Measurements from ENCODE around the gene PKP4.

PKP4 gene

DNA sequence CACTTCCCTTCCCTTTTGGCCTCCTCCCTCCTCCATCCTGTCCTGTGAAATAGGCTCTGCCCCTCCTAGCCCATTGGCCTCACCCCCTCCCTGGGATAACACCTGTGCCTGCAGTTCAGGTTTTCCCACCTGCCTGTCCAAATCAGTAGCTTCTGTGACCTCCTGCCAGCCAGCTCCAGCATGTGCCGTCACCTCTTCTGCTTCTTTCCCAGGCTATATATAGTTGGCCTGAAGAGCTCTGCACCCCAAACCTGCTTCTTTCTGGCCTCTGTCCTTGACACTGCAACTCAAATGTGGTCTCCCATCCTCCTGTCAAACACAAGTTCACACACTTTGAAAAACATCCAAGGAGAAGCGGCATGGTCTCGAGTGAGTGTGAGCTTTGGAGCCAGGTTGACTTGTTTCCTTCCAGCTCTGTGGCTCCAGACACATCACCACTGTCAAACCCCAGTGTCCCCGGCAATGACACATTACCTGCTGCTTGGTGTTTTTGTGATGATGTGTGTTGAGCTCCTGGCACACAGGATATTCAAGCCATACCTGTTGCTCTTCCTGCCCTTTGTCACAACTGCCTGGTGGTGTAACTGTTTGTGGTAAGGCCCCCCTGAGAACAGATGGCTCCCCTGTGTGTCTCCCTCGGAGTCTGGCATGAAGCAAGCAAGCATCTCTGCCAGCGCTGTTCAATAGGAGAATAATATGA lies 194.8 kb downstream of the PKP4 start:
- DNase-seq (ENCODE audit: low read depth): no peak

DNA sequence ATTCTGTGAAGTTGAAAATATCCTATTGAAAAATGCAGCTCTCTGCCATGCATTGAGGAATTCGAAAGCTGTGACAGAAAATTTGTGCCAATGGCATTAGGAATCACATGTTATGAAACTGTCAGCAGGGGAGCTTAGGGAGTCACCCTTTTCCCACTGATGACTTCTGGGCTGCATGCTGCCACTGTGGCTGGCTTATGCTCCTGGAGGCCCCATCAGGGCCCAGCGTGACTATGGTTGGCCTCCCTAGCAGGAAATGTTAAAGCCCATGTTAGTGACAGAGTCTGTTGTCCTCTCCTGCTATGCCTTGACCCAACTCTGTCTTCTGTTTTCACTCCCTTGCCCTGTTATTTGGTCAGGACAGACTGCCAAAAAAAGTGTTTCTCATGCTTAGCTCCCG lies 198.9 kb downstream of the PKP4 start:
- no peak for DNase-seq (ENCODE audit: low read depth)

DNA sequence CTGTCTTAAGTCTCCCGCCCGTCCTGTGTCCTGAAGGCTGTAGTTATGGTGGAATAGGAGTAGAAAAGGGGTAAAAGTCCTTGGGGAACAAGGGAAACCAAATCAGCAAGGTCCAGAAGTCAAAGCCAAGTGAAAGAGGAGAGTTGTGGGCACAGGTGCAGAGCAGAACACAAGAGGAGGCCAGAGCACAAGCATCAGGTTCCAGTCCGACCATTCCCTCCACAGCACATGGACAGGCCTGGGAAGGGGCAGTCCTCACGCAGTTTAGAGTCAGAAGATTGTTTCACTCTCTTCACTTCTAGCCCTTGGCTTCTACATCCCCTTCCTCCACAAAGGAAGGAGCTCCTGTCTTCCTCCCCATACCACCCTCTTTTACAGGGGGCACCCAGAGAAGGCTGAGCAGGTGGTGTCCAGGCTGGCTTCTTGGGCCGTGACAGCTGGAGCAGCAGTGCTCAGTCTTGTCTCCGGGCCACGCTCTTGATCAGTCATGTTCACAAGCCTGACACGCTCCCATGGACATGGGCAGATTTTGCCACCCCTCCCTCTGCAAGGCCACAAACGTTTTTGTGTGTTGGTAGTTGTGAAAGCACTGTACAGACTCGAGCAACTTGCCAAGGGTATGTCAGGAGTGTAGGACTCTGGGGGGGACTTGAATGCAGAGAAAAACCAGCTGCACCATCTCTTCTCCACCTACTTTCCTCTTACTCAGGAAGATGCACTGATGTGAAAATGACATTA lies 199.9 kb downstream of the PKP4 start:
- DNase-seq (ENCODE audit: low read depth): no peak

DNA sequence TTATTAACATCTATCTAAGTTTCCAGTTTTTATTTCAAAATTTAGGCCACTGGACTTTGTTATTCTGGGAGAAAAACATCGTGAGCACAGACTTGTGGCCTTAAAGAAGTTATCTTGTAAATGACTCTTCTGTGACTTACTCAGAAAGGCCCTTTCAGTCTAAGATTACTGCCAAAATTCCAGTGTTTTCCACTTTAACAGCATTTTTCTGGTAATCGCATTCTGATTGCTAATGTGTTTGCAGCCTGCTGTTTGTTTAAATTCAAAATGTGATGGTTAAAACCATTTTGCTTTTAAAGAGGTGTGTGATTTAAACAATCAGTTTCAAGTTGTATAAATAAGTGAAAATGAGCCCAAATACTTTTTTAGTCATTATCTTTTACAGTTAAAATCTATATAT lies 201.6 kb downstream of the PKP4 start:
- DNase-seq (ENCODE audit: low read depth): no peak

DNA sequence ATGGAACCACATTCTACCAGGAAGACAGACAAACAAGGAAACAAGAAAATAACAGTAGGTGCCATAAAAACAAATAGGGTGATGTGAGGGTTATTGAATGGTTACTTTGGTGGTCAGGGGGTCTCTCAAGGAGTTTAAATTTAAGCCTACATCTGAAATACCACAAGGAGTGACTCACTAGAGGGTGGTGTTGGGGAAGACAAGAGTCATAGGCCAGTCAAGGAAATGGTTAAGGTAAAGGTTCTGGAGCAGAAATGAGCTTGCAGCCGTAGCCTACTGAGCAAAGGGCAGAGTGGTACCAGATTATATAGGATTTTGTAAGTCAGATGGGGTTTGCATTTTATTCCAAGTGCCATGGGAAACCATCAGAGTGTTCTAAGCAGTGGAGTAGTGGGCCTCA lies 202.7 kb downstream of the PKP4 start:
- no peak for DNase-seq (ENCODE audit: low read depth)

DNA sequence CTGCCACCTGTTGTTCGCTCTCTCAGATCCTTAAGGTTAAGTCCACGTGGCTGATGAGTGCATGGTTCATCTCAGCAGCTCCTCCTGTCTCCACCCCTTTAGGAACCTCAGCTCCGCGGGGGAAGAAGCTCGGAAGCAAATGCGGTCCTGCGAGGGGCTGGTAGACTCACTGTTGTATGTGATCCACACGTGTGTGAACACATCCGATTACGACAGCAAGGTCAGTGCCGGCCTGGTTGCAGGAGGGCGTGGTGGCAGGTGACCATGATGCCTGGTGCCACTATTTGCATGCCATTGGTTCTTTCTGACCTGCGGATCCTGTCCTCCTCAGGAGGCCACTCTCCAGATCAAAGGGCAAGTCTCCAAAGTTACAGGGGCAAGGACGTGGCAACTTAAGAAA lies 204.5 kb downstream of the PKP4 start:
- no peak for DNase-seq (ENCODE audit: low read depth)

DNA sequence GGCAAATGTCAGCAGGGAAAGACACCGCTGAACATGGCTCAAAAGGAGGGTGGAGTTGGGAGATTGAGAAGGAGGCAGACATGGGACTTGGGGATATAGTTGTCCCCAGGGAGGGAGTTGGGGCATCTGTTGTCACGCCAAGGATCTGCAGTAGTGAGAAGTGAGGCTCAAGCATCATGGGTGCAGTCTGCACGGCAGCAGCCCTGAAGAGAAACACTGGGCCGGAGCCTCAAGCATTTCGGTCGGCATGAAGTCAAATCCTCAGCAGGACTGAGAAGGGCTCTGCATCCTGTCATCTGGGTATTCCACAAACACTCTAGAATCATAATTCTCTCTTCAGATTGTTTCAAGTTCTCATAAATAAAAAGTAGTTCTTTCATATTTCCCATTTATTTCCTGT lies 205.7 kb downstream of the PKP4 start:
- no peak for DNase-seq (ENCODE audit: low read depth)

DNA sequence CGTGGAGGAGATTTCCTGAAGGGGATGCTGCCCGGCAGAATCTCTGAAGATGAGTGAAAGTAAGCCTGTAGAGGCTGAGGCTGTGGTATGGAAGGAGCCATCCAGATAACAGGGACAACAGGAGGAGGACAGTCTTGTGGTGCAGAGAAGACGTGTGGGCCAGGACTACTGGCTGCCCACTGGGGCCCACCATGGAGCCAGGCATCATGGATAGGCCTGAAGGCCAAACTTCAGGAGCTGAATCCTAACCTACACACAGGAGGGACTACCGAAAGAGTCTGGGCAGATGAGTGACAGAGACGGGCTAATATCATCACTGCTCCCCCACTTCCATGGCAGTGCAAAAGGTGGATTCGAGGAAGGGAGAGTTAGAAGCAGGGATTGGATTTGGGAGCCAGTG lies 207.0 kb downstream of the PKP4 start:
- DNase-seq (ENCODE audit: low read depth): no peak

DNA sequence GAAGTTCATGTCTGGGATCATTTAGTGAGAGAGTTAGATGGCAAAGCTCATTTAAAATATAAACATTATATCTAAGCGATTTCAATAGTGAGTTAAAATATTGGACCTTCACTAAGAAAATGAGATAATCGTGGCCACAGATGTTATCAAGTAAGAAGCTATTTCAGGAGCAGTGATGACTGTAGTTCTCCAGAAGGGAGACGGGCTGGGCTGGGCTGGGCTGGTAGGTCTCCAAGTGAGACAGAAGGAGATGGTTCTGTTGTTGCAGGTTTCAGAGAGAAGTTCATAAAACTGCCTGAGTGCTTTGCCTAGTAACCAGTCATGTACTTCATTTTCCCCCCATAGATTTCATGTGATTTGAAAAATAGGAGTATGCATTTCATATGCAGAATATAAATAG lies 208.2 kb downstream of the PKP4 start:
- no peak for DNase-seq (ENCODE audit: low read depth)

DNA sequence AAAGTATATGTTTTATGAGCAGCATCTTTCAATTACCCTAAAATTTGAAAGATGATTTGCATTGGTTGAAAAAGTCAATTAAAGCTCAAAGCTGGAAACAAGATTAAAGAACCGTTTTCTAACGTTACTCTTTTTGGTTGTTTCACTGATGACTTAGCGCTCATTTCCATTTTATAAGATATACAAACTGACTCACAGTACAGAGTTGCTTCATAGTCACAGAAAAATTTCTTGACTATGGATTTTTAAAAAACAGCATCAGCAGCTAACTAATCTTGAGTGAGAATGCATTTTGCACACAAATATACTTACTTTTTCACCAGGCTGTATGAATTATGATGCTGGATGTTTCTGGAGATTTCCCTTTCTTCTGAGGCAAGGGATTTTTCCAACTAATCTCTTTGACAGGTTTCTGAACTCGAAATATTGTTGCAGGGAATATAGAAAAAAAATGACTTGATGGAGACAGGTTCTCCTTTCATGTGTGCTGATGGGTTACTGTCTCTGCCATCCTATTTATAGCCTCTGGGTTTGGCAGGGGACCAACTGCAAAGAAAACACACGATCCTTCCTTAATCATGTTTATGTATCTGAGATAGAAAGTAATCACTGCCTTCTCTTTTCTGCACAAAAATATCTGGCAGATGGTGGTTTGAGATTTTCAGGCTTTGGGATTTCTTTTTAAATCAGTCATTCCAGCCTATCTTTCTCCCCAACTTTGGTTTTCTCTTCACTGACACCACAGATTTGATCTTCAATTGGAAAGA lies 209.0 kb downstream of the PKP4 start:
- DNase-seq (ENCODE audit: low read depth): no peak

DNA sequence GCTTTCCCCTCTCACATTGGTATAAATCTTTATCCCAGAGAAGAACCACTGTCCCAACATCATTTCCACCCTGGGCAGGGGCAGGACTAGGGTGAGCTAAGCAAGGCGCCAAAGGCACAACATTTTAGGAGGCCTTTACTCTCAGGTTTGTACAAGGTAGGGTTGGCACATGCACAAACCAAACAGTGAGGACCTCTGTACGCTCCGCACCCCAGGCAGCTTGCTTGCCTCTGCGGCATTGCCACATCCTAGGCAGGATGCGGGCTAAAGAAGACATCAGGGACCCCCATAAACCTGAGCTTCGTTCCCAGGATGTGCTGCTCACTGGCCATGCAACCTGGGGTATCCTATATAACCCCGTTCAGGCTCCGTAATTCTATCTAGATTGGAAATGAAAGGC lies 210.2 kb downstream of the PKP4 start:
- no peak for DNase-seq (ENCODE audit: low read depth)

DNA sequence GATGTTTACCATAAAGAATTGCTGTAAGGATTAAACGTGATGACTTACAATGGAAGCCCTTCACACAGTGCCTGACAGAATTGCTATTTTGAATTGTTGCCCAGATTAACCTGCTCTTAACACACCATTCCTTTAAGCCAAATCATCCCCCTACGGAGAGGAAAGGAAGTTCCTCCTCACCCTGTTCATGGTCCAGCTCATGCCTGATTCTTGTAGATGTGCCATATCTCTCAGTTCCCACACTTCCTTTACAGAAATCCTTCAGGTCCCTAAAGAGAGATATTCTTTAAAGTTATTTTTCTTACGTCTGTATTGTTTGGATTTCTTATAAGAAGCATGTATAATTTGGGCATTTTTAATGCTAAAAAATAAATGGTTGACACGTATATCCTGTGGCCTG lies 210.8 kb downstream of the PKP4 start:
- no peak for DNase-seq (ENCODE audit: low read depth)

DNA sequence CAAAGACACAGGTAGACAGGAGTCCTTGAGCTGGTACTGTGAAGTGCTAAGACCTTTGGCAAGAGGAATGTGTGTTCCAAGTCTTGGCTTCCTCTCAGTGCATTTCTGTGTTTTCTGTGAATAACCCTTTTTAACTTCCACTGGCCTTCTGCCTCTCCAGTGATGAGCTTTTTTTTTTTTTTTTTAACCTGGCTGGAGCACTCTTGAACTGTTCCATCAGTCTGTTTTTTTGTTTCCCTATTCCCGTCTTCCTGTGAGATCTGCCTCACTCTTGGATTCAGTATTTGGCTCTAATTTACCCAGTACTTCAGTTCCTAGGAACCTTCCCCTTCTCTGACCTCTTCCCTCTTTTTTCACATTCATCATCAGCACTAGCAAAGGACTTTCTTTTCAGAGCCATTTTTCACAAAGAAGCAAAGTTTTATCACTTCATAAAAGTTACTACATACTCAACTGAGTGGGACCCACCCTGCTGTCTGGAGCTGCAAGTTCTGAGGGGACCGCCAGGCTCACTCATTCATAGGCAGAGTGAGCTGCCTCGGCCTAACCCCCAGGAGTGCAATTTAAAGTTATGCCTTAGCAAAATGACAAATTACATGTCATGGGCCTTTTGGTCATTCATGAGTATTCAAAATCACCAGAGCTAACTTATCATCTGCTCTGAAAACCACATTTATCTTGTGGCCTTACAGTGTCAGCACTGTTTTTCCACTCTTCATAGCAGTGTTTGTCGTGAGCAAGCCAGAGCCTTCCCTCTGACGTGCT lies 211.4 kb downstream of the PKP4 start:
- DNase-seq (ENCODE audit: low read depth): no peak

DNA sequence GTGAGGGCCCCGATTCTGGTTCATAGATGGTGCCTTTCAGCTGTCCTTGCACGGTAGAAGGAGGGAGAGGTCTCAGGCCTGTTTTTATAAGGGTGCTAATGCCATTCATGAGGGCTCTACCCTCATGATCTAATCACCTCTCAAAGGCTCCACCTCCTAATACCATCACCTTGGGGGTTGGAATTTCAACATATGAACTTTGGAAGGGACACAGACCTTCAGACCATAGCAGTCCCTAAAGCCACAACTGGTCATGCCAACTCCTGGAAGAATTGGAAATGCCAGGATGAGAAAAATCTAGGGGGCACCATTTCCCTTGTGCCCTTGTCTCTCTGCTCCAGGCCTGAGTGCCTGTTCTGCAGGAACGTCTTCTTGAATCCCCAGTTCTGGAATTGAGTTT lies 213.5 kb downstream of the PKP4 start:
- DNase-seq (ENCODE audit: low read depth): no peak

DNA sequence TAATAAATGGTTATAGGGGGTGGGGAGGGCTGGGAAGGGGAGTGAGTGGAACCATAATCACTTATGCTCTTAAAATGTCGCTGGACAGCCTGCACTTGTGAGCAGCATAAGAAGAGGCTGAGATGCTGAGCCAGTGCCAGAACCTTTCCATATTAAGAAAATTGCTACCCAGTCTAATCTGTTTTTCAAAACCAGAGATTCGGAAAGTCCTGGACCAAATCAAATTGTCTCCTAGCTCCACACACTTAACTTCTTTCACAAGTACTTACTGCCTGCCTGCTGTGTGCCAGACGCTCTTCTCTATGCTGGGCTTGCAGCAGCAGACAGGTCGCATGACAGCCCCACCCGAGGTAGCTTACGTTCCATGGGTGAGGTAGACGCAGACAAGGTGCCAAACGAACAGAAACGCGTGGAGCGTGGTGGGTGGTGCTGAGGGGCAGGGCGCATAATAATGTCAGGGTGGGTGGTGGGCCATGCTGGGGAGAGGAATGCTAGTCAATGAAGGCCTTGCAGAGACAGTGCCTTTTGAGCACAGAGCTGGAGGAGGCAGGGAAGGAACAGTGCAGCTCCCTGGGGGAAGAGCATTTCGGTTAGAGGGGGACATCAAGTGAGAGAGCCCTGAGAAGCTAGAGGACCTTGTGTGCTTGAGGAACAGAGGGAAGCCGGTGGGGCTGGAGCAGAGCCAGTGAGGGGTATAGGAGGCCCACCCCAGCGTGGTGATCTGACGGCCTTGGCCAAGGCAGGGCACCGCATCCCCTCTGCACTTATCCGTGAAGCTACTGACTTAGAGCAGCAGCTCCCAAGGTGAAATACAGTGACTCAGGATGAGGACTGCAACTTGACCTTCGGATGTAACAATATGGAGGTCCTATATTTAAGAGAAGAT lies 214.9 kb downstream of the PKP4 start:
- DNase-seq (ENCODE audit: low read depth): no peak

DNA sequence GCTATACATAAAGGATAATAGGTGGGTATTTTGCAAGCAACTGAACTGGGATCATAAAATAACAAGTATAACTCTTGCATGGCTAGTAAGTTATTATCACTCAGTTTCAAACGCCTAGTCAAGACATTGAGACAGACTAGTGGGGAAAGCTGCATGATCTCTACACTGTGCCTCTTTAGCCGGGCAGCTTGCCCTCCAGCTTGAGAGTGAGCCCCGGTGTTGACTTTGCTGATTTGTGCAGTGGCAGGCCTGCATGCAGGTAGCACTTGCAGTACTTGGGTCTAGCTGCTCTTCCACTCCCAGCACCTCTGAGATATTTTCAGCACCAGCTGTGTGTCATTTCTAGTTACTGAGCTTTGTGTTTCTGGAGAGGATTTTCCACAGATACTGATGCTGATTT lies 219.5 kb downstream of the PKP4 start:
- DNase-seq (ENCODE audit: low read depth): no peak

DNA sequence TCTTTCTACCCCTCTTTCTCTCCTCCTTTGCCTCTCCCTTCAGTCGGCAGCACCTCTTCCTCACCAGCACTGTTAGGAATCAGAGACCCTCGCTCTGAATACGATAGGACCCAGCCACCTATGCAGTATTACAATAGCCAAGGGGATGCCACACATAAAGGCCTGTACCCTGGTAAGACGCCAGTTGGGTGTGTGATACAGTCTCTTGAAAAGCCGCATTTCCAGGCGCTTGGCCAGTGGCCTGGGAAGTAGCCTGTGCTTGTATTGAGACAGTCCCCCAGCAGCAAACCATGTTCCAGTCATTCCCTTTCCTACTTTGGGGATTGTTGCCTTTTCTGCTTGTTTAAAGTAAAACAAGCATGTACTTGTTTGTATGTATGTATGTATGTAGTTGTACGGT lies 219.9 kb downstream of the PKP4 start:
- DNase-seq (ENCODE audit: low read depth): no peak

DNA sequence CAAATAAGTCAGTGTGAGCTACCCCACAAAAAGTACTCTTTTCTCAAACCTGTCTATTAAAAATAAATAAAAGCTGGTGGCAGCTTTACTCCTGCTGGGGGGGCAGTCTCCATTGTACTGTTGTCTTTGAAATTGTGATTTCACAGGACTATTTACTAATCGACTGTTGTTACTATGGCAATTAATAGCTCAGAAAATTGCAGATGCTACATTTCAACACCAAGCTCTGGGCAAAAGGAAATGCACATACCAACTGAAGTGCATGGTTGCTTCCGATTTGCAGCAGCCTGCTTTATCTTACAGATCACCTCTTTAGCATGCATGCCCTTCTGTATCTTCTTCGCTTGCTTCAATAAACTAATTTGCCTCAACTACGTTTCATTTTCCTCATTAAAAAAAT lies 220.8 kb downstream of the PKP4 start:
- DNase-seq (ENCODE audit: low read depth): no peak

DNA sequence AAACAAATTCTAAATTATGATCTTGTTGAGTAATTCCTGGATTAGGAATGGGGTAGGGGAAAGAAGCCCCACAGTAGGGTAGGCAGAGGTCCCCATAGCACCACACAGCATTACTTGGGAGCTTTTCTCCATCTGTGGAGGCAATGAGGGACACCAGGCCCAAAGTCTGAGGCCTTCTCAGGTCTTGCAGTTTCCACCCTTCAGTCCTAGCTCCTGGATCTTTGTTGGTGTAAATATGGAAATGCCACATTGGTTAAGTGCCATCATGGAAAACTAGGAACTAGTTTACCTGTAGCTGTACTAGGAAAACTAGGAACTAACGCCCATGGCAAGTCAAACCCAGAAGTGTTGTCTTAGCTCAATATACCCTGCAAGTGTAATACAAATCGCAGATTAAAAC lies 225.1 kb downstream of the PKP4 start:
- no peak for DNase-seq (ENCODE audit: low read depth)

DNA sequence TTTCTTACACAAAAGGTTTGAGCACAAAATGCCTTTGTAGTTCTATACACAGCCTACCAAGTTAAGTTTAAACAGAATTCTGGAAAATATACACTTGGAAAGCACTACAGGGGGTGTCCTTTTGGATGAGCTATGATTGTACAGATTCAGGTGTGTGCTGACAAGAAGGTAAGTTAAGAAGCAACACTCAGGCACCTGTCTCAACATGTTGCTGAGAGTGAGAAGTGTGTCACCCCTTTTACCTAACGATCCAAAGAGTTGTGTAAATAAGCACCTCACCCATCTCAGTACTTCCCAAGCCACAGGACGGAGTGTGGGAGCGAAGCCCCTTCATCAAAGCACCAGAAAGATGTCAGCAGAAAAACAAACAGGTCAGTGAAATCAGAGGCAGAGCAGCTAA lies 228.9 kb downstream of the PKP4 start:
- no peak for DNase-seq (ENCODE audit: low read depth)

DNA sequence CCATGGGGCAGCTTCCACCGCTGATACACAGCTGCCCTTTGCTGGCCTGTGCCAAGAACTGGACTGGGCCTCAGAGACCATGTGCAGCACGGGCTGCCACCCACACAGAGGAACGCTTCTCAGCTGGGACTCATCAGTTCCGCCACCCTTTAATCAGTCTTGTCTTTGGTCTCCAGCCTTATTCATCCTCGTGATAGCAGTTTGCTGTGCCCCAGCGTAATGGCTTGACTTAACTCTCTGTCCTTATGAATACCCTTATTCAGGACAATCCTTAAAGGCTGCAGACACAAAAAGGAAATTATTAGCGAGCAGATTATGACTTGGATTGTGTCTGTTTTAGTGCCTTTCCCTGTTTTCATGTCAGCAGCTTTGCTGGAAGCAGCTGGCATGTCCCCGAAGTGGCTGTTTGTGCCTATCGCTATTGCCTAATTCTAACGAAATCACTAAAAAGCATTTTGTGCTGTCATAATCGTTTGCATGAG lies 229.5 kb downstream of the PKP4 start:
- no peak for DNase-seq (ENCODE audit: low read depth)

All from stimulated activated CD8-positive, alpha-beta memory T cell treated with anti-CD3 and anti-CD28 coated beads, Interleukin-7, amount 100 ng/mL, for 24 hours (primary cell).